Retinal pigment epithelial cell (primary cell): ENCODE measurements around the gene MICA.

ENCODE experiments used
- DNase-seq: peaks from one replicate; pipeline ENCODE4 v3.0.0-alpha.2; 2010; ENCODE audit warnings: low read depth
- H3K4me3 ChIP-seq: 2 replicates; pipeline ENCODE4 v1.5.1; 2011; ENCODE audit warnings: mild to moderate bottlenecking, low read length, control low read depth, moderate library complexity
- CTCF ChIP-seq: conservative IDR thresholded peaks from 2 replicates; pipeline ENCODE4 v1.5.1; 2011; ENCODE audit warnings: low read depth, low read length, control low read depth, inconsistent platforms

The MICA gene

GRCh38 chr6:31464252-31465184 lies 61.1 kb downstream of the MICA start:
- TF ChIP-seq CTCF = no peak
- DNase-seq = no peak
- no peak overlapping the region for H3K4me3 ChIP-seq
